Stomach (tissue), 9 donors: ENCODE results near the gene PTPRM. TPM values are rescaled to one million over a fixed set of nuclear protein-coding genes. Genes with fewer than 3 reads are reported as not detected.

ENCODE experiments used
- DNase-seq, 2 donors: peaks; one replicate each; pipeline versions ENCODE4 v3.0.0 to v3.0.0-alpha.2; 2013 to 2019
- H3K27ac ChIP-seq, 5 donors: fragments of 200-600 bp in 4 of 5; sonication (generic) in 4 of 5; one replicate each; pipeline ENCODE4 v1.5.1; 2013 to 2019; ENCODE audit warnings: mild to moderate bottlenecking in 1 of 5, moderate library complexity in 1 of 5
- H3K27me3 ChIP-seq, 3 donors: fragments of 200-600 bp; sonication (generic); one replicate each; pipeline ENCODE4 v1.5.1; 2017 to 2019; ENCODE audit warnings: mixed run types in 1 of 3
- H3K36me3 ChIP-seq, 4 donors: fragments of 200-600 bp; sonication (generic); 1 replicate in 3 of 4; 2 replicates in 1 of 4; pipeline ENCODE4 v1.5.1; 2016 to 2019
- H3K4me1 ChIP-seq, 4 donors: fragments of 200-600 bp; sonication (generic); one replicate each; pipeline ENCODE4 v1.5.1; 2016 to 2019
- H3K4me3 ChIP-seq, 4 donors: fragments of 200-600 bp; sonication (generic) in 3 of 4; one replicate each; pipeline ENCODE4 v1.5.1; 2016 to 2019; ENCODE audit warnings: mild to moderate bottlenecking in 1 of 4
- H3K9me3 ChIP-seq, 4 donors: fragments of 200-600 bp; sonication (generic); one replicate each; pipeline ENCODE4 v1.5.1; 2016 to 2019
- EP300 ChIP-seq: sonication (generic); formaldehyde crosslinking; IDR thresholded peaks from one replicate; pipeline ENCODE4 v1.6.1; 2017; ENCODE audit warnings: antibody characterized with exemption
- POLR2A ChIP-seq, 4 donors: fragments of 450-650 bp; IDR thresholded peaks; one replicate each; pipeline ENCODE4 v1.6.1; 2016; ENCODE audit warnings: antibody characterized with exemption in 4 of 4, control low read depth in 2 of 4, mild to moderate bottlenecking in 1 of 4, moderate library complexity in 1 of 4
- POLR2AphosphoS5 ChIP-seq, 3 donors: sonication (generic); formaldehyde crosslinking; IDR thresholded peaks; one replicate each; pipeline ENCODE4 v1.6.1; 2016; ENCODE audit warnings: antibody characterized with exemption in 3 of 3
- WGBS, 5 donors: extraction: QIAGEN DNeasy Blood & Tissue Kit in 3 of 5; methylation state at CpG; one replicate each; pipeline versions ENCODE4 v1.1.5 to v1.1.7; 2013 to 2018; 5-methylcytosine and 5-hydroxymethylcytosine counted together
- intact Hi-C: fragments of 100-400 bp; cut with DNase I; formaldehyde crosslinking; loops from one replicate; pipeline ENCODE4 v1.15.1; 2023; ENCODE audit warnings: low total_unique reads
- polyA plus RNA-seq, 3 donors: library from polyadenylated mRNA; stranded (reverse); fragments of 200-250 nt; gene quantifications; one replicate each; pipeline ENCODE4 v1.2.3, GENCODE V29; 2013
- total RNA-seq, 5 donors: library from RNA; depleted of rRNA; stranded (reverse); fragments of >200 nt; gene quantifications; one replicate each; pipeline versions ENCODE4 v1.1.0 to v1.2.3, GENCODE V29; 2014 to 2016
- TF ChIP-seq, protein P1 (sequence below), 7 experiments: fragments of 450-650 bp in 4 of 7; fragments of 200-600 bp in 3 of 7; sonication (generic) in 3 of 7; IDR thresholded peaks; one replicate each; pipeline ENCODE4 v1.5.1; 2016 to 2019; ENCODE audit warnings: antibody characterized with exemption in 7 of 7, control low read depth in 2 of 7, mild to moderate bottlenecking in 1 of 7
- donor health status: healthy with polysubstance abuse.
- donor health status: Bipolar disorder and iron deficiency.
- donor health status: healthy.

Gene PTPRM
- total and polyA plus RNA-seq, 8 donors, result 7.5 to 246 (median 58.2) TPM

DNA sequence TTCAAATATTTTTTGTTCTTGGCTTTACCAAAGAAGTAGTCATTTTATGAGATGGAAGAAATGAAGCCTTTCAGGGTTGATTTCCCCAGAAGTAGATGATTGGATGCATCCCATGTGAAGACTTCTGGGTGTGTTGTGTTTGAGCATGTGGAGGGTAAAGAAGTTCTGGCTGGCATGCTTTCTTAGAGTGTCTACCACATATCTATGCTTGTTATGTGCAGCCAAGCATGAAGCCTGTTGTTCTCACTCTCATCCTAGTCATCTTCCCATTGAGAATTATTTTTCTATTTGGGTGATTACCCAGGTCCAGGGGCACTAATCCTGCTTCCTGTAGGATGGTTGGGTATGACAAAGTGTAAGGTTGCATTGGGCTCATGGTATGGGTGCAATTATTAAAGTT, 472.9 kb downstream of the PTPRM start:
- Histone ChIP-seq H3K36me3 (no peaks in the 10 kb centered on the region), H3K4me1 (no peaks in the 10 kb centered on the region), H3K4me3 (no peak overlapping the region), H3K9me3 (no peaks in the 10 kb centered on the region), H3K27me3 (no peaks in the 10 kb centered on the region), H3K27ac (no peak overlapping the region)
- TF ChIP-seq POLR2A (IDR thresholded peaks at IDR 0.05), result no peak
- no peak for TF ChIP-seq POLR2AphosphoS5 (IDR thresholded peaks at IDR 0.05)
- TF ChIP-seq, protein P1, sequence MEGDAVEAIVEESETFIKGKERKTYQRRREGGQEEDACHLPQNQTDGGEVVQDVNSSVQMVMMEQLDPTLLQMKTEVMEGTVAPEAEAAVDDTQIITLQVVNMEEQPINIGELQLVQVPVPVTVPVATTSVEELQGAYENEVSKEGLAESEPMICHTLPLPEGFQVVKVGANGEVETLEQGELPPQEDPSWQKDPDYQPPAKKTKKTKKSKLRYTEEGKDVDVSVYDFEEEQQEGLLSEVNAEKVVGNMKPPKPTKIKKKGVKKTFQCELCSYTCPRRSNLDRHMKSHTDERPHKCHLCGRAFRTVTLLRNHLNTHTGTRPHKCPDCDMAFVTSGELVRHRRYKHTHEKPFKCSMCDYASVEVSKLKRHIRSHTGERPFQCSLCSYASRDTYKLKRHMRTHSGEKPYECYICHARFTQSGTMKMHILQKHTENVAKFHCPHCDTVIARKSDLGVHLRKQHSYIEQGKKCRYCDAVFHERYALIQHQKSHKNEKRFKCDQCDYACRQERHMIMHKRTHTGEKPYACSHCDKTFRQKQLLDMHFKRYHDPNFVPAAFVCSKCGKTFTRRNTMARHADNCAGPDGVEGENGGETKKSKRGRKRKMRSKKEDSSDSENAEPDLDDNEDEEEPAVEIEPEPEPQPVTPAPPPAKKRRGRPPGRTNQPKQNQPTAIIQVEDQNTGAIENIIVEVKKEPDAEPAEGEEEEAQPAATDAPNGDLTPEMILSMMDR (IDR thresholded peaks at IDR 0.05), result no peak
- TF ChIP-seq EP300, result no peak
- DNase-seq, result no peak
- intact Hi-C loops, result no loop called here

DNA sequence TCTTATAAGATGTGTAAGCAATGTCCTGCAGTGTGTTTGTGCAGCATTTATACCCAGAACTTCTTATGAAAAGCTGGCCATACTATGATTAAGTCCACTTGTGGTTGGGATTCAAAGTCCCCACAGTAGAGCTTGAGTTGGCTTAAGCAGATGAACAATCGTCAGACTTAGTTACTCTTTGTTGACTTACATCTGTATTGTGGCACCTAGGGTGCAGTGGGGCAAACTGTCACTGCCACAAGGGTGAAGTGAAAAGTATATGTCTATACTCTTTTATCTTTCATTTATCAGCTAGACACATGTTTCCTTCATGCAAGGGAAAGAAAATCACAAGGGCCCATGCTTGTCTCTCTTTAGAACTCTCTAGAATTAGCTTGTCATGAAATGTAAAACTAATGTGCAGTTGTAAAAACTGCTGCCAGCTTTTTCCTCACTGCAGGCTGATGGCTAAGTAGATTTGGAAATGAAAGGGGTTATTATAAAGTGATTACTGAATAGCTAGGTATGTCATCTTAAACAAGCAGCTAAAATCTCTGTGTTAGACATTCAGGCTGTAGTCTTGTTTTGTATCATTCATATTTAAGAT, 474.5 kb downstream of the PTPRM start:
- TF ChIP-seq POLR2AphosphoS5 (IDR thresholded peaks at IDR 0.05), result no peak
- TF ChIP-seq, protein P1 (IDR thresholded peaks at IDR 0.05), result no peak
- no peak for TF ChIP-seq EP300
- TF ChIP-seq POLR2A (IDR thresholded peaks at IDR 0.05), result no peak
- H3K27ac ChIP-seq, result no peak overlapping the region
- no peaks in the 10 kb centered on the region for H3K27me3 ChIP-seq
- H3K9me3 ChIP-seq, result no peaks in the 10 kb centered on the region
- H3K4me1 ChIP-seq, result no peaks in the 10 kb centered on the region
- no peak for DNase-seq
- 26 to 64% (median 49%) methylated on average over 1 of the region's 1 CpG for WGBS, 5 donors
- H3K36me3 ChIP-seq, result no peaks in the 10 kb centered on the region
- no peak overlapping the region for H3K4me3 ChIP-seq
- intact Hi-C loops, result no loop called here

DNA sequence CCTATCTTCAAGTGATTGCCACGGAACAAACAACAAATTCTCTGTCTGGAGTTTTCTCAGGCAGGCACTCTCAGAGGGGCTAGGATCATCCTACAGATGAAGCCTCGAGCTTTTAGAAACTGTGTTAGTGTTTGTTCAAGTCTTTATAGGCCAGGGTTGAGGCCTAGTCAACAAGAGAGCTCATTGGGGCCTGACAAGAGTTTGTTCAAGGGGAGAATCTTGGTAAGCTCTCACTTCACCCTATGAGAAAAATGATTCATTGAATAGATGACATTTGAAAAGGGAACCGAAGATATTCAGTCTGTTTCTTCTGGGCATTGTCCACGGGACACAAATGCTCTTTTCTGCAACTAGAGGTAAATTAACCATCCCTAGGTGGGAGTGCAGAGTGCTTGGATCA, 476.9 kb downstream of the PTPRM start:
- H3K27ac ChIP-seq, result no peak overlapping the region
- 62 to 80% (median 77%) methylated on average over 4 of the region's 4 CpGs for WGBS, 5 donors
- no peaks in the 10 kb centered on the region for H3K27me3 ChIP-seq
- intact Hi-C loops, result no loop called here
- no peak overlapping the region for H3K4me3 ChIP-seq
- H3K36me3 ChIP-seq, result no peaks in the 10 kb centered on the region
- no peak for DNase-seq
- peaks cover 0 to 6% (median 0%) of the 10 kb centered on the region in 4 donors for H3K4me1 ChIP-seq
- TF ChIP-seq, protein P1 (IDR thresholded peaks at IDR 0.05), result no peak
- TF ChIP-seq EP300 (no peak), POLR2AphosphoS5 (IDR thresholded peaks at IDR 0.05) (no peak)
- H3K9me3 ChIP-seq, result no peaks in the 10 kb centered on the region

DNA sequence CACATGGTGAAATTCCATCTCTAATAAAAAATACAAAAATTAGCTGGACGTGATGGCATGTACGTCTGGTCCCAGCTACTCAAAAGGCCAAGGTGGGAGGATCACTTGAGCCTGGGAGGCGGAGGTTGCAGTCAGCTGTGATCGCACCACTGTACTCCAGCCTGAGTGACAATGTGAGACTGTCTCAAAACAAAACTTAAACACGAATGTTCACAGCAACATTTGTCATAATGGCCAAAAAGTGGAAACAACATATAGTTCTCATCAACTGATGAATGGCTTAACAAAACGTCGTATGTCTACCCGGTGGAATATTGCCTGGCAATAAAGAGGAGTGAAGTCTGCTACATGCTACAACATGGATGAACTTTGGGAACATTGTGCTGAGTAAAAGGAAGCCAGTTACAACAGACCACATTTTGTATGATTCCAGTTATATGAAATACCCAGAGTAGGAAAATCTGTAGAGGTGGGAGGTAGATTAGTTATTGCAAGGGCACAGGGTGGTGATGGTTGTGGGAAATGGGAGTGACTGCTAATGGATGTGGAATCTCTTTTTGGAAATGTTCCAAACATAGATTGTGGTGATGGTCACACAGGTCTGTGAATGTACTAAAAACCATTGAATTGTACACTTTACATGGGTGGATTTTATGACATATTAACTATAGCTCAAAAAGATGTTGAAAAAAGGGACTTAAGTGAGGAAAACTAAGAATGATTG, 478.2 kb downstream of the PTPRM start:
- Histone ChIP-seq H3K4me1 (peaks cover 0 to 15% (median 0%) of the 10 kb centered on the region in 4 donors), H3K4me3 (no peak overlapping the region), H3K9me3 (no peaks in the 10 kb centered on the region), H3K36me3 (no peaks in the 10 kb centered on the region), H3K27me3 (no peaks in the 10 kb centered on the region), H3K27ac (no peak overlapping the region)
- TF ChIP-seq EP300 (no peak), POLR2A (IDR thresholded peaks at IDR 0.05) (no peak), POLR2AphosphoS5 (IDR thresholded peaks at IDR 0.05) (no peak)
- TF ChIP-seq, protein P1 (IDR thresholded peaks at IDR 0.05), result no peak
- intact Hi-C loops, result no loop called here
- 93 to 97% (median 95%) methylated on average over 8 of the region's 8 CpGs for WGBS, 5 donors
- DNase-seq, result no peak
